RWPE1 (cell line): ENCODE results near the gene PHC2.
A peak's percentile ranks its signal among the peaks of the same experiment; 100 is the strongest.

ENCODE experiments used
- CTCF ChIA-PET: fragments of 350-600 bp; sonication (Branson Sonifier 250); formaldehyde crosslinking; extraction: SDS; loops from one replicate; lab custom pipeline; 2021; lab: Yijun Ruan, JAX
- POLR2A ChIA-PET: fragments of 400-600 bp; formaldehyde crosslinking; extraction: SDS; loops from one replicate; lab custom pipeline; 2020; ENCODE audit warnings: antibody characterized with exemption; ENCODE audit not compliant: low non-redundant PET; lab: Yijun Ruan, JAX
- DNase-seq: peaks from one replicate; pipeline ENCODE4 v3.0.0; 2012; ENCODE audit warnings: low spot score
- H3K27ac ChIP-seq: fragments of 450-650 bp; 2 replicates; pipeline ENCODE4 v1.5.1; 2017
- CTCF ChIP-seq: fragments of 450-650 bp; conservative IDR thresholded peaks from 2 replicates; pipeline ENCODE4 v1.5.1; 2017; ENCODE audit warnings: low read depth, mild to moderate bottlenecking

Gene PHC2

DNA sequence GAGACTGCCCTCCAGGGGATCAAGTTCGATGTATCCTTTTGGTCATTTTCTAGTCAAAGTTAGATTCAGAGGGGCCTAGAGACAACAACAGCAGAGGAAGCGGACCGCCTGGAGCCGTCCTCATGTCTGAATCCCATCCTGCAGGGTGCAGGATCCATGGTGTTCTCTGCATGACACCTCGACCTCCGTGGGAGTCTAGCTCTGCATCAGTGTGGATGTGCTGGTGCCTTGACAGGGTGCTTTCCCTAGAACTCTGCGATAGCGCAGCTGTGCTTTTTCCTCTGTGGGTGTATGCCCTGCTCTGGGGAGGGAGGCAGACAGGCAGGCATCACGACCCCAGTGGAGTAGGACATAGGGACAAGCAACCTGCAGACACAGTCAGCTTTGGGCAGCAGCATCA is 61.8 kb downstream of the PHC2 start:
- CTCF ChIA-PET = interaction anchor here (1.0 to 2.8 kb wide), 3 partner anchors 74 to 102 kb away, joined by 4 to 13 read pairs (median 4); no protein-coding TSS in a partner anchor
- POLR2A ChIA-PET = no interaction called here
- no peak for TF ChIP-seq CTCF

GRCh38 chr1:33368431-33368830 is 62.5 kb downstream of the PHC2 start:
- no peak for DNase-seq
- POLR2A ChIA-PET = no interaction called here
- TF ChIP-seq CTCF = no peak
- CTCF ChIA-PET = interaction anchor here (0.5 to 2.8 kb wide), 5 partner anchors 73 to 1621 kb away, joined by 3 to 13 read pairs (median 4); no protein-coding TSS in a partner anchor
- H3K27ac ChIP-seq = 0 out of 2 replicates have a peak overlapping the region, but pooled peaks have one; percentile 9

More for the DNA sequence above, 61.8 kb downstream of the PHC2 start:
- H3K27ac ChIP-seq = peak overlapping the region; percentile 9; the same call in 1 of the 2 replicates
- no peak for DNase-seq

DNA sequence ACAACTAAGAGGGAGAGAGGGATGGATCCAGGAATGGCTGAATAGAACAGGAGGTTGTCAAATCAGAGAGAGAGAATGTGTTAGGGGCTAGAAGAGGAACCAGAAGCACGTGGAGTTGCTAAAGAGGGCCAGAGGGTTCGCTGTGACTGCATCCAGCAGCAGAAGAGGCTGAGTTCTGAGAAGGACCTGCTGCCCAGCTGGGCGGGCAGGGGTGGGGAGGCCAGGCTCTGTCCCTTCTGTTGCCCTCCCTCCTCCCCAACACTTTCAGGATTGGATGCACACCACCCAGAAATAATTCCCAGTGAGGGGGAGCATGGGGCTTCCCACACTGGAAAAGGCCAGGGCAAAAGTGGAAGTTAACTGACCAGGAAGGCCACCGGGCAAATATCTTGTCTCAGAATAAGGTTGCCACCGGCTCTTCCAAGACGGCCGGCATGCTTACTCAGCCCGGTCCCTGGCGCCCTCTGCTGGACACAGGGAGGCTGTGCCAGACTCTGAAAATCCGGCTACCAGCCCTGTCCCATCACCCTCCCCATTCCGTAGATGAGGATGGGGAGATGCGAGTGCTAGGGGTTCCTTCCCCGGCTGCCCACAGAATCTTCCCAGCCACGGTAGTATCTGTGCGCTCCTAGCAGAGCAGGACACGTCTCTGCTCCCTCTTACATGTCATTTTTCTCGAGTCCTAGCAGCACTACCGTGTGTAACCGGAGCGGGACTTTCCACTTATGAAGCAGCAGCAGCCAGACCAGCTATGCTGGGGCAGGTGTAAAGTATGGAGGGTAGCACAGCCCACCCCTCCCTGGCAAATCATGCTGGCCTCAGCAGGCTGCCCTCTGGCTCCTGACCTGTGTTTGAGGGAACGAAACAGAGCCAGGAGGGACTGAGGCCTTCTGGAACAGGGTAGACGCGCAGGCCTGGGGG is 63.1 kb downstream of the PHC2 start:
- peak; percentile 80 for DNase-seq
- peak; percentile 96 for TF ChIP-seq CTCF
- ChIA-PET POLR2A (no interaction called here), CTCF (interaction anchor here (0.5 to 1.4 kb wide), 6 partner anchors 72 to 1622 kb away, joined by 3 to 5 read pairs (median 4); no protein-coding TSS in a partner anchor)
- H3K27ac ChIP-seq = peak overlapping the region; percentile 19

GRCh38 chr1:33366762-33367484 is 64.0 kb downstream of the PHC2 start:
- POLR2A ChIA-PET = no interaction called here
- TF ChIP-seq CTCF = no peak
- CTCF ChIA-PET = interaction anchor here (0.6 to 1.4 kb wide), 3 partner anchors 71 to 109 kb away, joined by 3 to 5 read pairs (median 3); no protein-coding TSS in a partner anchor
- no peak for DNase-seq
- peak overlapping the region; percentile 19 for H3K27ac ChIP-seq

DNA sequence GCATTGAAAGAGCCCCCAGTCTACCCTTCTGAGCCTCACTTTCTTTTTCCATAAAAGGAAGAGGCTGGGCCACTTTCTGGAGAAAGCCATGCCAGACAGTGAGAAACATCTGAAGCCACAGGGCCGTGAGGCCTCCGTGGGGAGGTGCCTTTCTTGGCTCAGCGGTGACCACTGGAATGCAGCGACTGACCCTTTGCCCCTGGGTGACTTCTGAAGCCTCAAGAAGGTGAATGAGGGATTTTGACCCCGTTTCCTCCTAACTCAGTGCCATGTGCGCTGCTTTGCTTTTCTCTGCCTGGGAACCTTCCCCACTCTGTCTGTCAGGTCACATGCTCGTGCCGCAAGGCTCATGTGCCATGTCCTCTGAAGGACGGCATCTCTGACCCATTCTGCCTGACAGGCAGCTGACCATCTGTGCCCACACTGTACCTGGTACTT is 65.3 kb downstream of the PHC2 start:
- no peak overlapping the region for H3K27ac ChIP-seq
- ChIA-PET POLR2A (no interaction called here), CTCF (interaction anchor here (1.4 kb wide), 1 partner anchor 70 kb away, joined by 5 read pairs; no protein-coding TSS in a partner anchor)
- no peak for TF ChIP-seq CTCF
- no peak for DNase-seq

DNA sequence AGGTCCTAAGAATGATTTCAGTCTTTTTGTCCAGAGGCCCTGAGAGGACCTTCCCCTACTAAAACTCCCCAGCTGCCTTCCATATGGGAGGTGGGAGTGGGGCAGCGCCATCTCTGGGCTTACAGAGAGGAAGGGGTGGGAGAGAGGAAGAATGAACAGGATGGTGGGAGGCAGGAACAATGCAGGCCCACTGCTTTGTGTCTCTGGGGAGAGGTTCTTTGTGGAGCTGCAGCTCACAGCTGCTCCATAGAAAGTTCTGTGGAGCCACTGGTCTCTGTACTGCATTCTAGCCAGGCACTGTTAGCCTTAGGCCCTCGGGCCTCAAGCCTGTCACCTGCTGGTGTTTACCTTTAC is 66.4 kb downstream of the PHC2 start:
- POLR2A ChIA-PET = no interaction called here
- peak overlapping the region; percentile 28 for H3K27ac ChIP-seq

More for the DNA sequence above, 66.4 kb downstream of the PHC2 start:
- DNase-seq = no peak
- CTCF ChIA-PET = interaction anchor here (0.6 to 1.0 kb wide), 2 partner anchors 92 to 226 kb away, joined by 3 to 4 read pairs; no protein-coding TSS in a partner anchor
- TF ChIP-seq CTCF = no peak
